GM18507 (cell line): Measurements from ENCODE around the gene ASXL3.

ENCODE experiments used
- DNase-seq: peaks from one replicate; pipeline ENCODE4 v3.0.0; 2011; ENCODE audit warnings: low read depth; ENCODE audit not compliant: insufficient read length; ENCODE audit errors: extremely low spot score
- FAIRE-seq: peaks from 2 replicates; lab custom pipeline; 2011; peaks lifted over from hg19 to GRCh38; lab: Jason Lieb, UNC

The ASXL3 gene

DNA sequence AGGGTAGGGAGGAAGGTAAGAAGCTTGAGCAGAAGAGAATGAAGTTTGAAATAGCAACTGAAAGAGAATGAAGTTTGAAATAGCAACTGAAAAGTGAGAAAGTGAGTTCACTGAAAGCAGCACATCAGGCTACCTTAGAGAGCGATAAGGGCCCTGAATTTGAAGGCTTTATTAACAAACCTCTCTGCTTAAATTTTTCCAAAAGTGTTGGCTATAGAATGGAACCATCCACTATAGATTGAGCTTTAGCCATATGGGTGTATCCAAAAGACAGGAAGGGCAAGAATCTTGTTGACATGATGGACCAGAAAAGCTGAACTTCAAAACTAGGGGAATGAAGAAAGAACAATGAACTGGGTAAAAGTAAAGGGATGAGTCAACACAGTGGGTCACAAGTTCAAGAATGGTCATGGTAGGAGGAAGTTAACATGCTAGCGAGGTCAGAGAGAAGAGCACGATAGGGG, 122.5 kb downstream of the ASXL3 start:
- DNase-seq: no peak
- peak; percentile 59 for FAIRE-seq

DNA sequence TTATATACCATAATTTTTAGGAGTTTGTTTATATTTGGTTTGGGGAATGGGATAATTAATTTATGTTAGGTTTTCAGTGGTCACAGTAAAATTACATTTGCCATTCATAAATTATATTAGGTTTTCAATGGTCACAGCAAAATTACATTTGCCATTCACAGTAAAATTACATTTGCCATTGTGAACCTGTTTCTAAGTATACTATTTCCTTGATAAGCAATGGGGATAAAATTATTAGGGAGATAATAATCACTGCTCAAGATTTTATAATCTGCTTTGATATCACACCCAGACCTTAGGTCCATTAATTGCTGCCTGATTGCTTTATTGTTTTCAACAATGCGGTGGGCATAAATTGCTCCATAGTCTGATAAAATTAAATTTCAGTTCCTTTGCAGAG, 124.6 kb downstream of the ASXL3 start:
- DNase-seq (no peak), FAIRE-seq (no peak)

GRCh38 chr18:33706391-33706790, 128.4 kb downstream of the ASXL3 start:
- FAIRE-seq: no peak
- DNase-seq: no peak

GRCh38 chr18:33708876-33709275, 130.9 kb downstream of the ASXL3 start:
- FAIRE-seq: no peak
- DNase-seq: no peak

DNA sequence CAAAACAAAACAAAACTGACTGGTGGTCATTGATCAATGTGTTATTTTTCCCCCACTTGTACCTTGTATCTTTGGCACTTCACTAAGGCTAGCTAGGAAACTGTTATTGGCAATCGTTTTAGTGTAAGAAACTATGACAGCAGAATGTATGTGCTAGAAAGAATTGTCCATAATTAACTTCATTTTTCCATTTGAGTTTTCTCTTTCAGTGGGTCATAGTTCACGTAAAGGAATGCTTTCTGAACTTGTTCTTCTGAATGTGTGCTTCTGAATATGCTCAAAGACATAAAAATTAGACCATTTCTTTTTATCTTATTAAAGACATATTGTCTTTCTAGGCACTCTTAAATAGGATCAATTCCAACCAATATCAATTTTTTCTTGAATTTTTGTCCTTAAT, 132.2 kb downstream of the ASXL3 start:
- DNase-seq (no peak), FAIRE-seq (no peak)

- FAIRE-seq (no peak), DNase-seq (no peak)
Observed at GRCh38 chr18:33711514-33711913, 133.5 kb downstream of the ASXL3 start.

DNA sequence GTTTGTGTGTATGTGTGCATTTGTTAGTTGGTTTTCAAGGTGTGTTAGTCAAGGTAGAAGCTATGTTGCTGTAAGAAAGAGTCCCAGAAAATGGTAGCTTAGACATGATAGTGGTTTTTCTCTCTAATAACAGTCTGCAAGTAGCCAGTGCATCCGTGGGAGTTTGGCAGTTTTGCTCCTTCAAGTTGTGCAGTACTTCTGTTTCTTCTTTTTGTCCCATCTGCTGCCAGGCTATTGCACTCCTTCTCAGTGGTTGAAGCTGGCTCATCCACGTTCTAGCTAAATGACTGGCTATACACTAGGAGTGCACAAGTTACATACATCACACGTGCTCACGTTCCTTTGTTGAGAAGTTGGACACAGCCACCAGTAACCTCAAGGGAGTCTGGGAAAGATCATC, 134.7 kb downstream of the ASXL3 start:
- DNase-seq: no peak
- FAIRE-seq: no peak

- no peak for DNase-seq
- no peak for FAIRE-seq
Observed at GRCh38 chr18:33716061-33716683, 138.2 kb downstream of the ASXL3 start.

DNA sequence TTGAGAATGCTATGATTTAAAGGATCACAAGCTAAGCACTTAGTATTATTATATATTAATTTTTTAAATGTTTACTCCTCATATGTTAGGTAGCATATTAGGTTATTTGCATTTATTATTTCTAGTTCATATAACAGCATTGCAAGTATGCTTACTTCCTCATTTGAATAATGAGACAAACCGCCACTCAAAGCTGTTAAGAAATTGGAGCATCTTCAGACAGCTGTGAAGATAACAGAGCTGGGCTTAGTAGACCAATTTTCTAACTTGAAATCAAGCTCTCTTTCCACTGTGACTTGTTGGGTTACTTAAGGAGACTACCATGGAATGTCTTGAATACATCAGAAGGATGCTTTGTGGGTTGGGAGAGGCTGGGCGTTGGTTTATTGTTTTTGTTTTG, 139.3 kb downstream of the ASXL3 start:
- DNase-seq (no peak), FAIRE-seq (no peak)

DNA sequence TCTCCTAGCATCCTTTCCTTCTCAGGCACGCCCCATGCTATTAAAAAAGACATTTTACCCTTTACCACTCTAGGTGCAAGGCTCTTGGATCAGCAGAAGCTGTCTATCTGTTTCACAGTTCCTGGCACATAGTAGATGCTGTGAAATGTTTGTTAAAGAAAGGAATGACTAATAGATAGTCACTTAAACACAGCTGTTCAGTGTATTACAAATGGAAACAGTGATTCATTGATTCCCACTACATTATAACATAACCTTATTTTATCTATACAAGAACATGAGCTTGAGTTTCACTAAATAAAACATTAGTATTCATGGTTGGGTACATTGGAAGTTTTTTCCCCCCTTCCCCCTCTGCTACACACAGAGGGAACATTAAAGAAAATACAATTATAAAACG, 142.1 kb downstream of the ASXL3 start:
- FAIRE-seq (no peak), DNase-seq (no peak)

DNA sequence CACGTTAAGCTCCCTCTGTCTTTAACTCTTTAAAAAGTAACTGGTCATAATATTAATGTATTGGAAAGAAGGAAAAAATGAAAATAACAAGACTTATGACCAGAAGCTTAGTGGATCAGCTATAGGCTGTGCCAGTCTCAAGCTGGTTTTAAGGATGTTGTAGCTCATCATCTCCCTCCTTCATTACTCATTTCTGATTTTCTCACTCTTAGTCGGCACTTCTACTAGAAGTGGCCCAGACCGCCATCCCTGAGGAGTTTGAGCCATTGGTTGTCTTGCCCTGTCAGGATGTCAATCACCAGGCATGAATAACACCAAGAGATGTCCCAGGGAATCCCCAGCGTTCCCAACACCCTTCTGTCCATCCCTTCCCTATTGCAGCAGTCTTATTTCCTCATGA, 151.5 kb downstream of the ASXL3 start:
- DNase-seq (no peak), FAIRE-seq (no peak)

DNA sequence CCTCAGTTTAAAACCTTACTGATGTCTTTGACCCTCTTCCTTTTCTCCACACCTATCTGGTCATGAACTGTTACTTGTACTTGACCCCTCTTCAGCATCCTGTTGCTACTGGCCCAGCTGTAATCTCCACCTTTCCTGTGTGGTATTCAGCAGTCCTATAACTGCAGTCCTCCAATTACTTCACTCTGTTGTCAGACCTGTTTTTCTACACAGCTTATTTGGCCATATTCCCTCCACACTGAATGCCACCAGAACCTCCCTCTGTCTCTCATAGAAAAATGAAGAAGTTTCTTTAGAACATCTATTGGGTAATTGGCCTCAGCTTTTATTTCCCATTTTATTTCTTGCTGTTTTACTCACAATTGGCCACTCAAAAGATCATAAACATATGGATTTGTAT, 155.4 kb downstream of the ASXL3 start:
- DNase-seq (no peak), FAIRE-seq (no peak)

DNA sequence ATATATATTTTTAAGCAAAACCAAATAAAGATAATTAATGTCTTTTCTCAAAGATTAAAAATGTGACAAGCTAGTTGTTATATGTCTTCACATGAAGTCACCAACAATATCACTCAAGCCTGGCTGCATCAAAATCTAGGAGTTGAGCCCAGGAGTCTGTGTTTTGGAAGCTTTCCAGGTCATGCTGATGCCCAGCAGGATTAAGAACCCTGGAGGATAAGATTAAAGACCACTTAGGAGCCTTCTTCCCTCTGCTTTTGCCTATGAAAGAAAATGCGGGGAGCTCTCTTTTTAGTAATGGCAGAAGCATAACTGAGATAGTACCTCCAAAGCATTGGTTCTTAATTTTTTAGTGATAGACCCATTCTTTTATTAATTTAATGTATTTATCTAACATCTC, 157.4 kb downstream of the ASXL3 start:
- no peak for DNase-seq
- no peak for FAIRE-seq

DNA sequence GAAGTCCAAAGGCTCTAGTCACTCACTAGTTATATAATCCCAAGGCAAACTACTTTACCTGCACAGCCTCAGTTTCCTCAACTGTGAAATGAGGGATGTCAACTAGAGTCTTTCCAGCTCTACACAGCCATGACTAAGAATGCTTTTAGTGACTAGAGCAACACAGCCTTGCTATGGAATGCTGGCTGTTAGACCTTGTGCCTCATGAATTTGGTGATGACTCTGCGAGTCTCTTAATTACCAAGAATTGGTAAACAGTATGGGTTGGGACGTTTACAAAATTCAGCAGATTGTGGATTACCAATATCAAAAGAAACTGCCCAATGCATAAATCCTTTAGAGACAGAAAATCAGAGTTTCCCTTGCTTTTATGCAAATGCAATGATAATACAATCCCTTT, 163.7 kb downstream of the ASXL3 start:
- no peak for DNase-seq
- no peak for FAIRE-seq

DNA sequence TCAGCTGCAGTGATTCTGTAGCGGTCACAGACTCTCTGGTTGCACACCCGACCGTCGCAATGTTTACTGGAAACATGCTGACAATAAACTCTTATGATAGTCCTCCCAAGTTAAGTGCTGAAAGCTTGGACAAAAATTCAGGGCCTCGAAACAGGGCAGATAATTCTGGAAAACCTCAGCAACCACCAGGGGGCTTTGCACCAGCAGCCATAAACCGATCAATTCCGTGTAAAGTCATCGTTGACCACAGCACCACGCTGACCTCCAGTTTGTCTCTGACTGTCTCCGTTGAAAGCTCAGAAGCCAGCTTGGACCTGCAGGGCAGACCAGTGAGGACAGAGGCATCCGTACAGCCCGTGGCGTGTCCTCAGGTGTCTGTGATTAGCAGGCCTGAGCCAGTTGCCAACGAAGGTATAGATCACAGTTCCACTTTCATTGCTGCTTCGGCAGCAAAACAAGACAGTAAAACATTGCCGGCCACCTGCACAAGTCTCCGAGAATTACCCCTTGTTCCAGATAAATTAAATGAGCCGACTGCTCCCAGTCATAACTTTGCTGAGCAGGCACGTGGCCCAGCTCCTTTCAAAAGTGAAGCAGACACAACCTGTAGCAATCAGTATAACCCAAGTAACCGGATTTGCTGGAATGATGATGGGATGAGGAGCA, 166.1 kb downstream of the ASXL3 start:
- no peak for FAIRE-seq

GRCh38 chr18:33745151-33745795, 167.3 kb downstream of the ASXL3 start:
- FAIRE-seq: no peak
- no peak for DNase-seq

More for the DNA sequence above, 166.1 kb downstream of the ASXL3 start:
- DNase-seq: no peak

DNA sequence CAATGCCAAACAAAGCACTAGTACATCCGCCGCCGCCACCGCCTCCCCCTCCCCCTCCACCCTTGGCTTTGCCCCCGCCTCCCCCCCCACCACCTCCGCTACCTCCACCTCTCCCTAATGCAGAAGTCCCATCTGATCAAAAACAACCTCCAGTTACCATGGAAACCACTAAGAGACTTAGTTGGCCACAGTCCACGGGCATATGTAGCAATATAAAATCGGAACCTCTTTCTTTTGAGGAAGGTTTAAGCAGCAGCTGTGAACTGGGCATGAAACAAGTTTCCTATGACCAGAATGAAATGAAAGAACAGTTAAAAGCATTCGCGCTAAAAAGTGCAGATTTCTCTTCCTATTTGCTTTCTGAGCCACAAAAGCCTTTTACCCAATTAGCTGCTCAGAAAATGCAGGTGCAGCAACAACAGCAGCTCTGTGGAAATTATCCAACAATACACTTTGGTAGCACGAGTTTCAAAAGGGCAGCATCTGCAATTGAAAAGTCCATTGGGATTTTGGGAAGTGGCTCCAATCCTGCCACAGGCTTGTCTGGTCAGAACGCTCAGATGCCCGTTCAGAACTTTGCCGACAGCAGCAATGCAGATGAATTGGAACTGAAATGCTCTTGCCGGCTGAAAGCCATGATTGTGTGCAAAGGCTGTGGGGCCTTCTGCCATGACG, 168.0 kb downstream of the ASXL3 start:
- FAIRE-seq: no peak
- no peak for DNase-seq

- FAIRE-seq (no peak), DNase-seq (no peak)
Observed at GRCh38 chr18:33749834-33750233, 171.8 kb downstream of the ASXL3 start.

GRCh38 chr18:33750366-33750765, 172.3 kb downstream of the ASXL3 start:
- DNase-seq (no peak), FAIRE-seq (no peak)

- peak; percentile 70 for FAIRE-seq
- DNase-seq: no peak
Observed at GRCh38 chr18:33751613-33752221, 173.7 kb downstream of the ASXL3 start.
